Measurements from ENCODE around the gene RPN2.
"Not testable (repeated sequence)": the region's sequence is repeated elsewhere in the genome, so short reads cannot be mapped to it uniquely, and the experiment has no call there.

RPN2 gene

DNA sequence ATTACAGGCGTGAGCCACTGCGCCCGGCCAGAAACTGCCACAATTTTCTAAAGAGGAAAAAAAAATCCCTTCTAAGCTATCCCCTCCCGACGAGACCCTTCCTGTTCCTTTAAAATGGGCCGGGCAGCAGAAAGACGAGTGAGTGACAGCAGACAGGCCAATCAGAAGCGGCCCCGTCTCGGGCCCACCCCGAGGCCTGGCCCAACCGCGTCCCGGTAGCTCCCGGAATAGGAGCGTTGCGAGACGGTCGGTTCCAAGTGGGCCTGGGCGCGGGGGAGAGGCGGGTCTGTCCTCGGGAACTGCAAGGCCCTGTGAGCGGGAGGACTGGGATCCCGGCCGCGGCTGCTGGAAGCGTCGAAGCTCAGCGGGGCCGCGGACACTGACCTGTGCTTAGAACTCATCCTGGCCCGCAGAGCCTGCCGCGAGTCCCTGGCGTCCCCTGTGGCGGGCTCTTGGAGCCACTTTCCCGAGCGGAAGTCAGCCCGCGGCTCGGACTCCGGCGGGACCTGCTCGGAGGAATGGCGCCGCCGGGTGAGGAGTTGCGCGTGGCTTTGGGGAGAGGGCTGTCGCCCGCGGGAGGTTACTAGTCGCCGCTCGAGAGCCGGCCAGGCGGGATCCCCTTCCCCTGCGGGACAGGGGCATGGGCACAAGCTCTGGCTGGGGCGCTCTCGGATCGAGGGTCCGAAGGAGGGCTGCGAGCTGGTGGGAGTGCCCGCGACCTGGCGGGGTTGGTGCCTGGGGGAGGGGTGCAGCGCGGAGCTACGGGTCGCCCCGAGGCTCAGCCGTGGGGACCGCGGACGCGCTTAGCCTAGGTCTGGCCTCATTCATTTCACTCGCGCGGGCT, at the start of gene RPN2, which contains the start of gene MROH8:
TSS of gene RPN2 (plus strand) at position 492 of the 844 bp plus-strand sequence. CDS start at position 519, 27 bp downstream.
TSS of gene MROH8 (minus strand) at position 710 of the 844 bp plus-strand sequence.
- peak; percentile 70 to 98 (median 95) for DNase-seq

DNA sequence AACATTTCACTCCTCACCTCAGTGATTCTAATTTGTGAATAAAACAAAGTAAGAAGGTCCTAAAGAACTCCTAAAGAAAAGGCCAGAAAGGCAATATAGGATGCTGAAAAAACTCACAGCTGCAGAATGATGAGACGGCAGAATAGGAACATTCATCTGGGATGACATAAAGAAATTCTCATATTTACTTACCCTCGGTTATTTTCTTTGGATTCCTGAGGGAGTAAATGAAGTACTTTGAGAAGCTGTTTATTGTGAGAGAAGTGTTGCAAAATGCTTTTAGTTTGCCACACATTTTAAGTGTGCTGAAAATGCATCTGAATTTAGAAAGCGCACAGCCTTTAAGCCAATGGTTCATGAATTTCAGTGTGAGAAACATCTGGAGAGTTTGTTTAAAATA, 47.6 kb upstream of the RPN2 start:
- no peak for DNase-seq

DNA sequence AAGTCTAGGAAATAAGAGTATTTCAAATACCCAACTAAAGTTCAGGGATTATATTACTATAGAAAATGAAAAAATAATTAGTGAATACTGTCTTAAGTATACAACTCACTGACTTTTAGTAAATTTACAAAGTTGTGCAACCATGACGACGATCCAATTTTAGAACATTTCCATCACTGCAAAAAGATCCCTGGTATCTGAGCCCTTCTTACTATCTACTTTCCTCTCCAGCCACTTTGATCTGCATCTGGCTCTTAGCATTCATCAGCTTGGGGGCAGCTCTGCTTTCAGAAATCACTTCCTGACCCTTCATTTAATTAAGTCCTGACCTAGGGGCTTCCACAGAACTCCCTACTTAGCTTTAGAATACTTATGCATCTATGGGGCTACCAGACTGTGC, 45.2 kb upstream of the RPN2 start:
- no peak for DNase-seq

DNA sequence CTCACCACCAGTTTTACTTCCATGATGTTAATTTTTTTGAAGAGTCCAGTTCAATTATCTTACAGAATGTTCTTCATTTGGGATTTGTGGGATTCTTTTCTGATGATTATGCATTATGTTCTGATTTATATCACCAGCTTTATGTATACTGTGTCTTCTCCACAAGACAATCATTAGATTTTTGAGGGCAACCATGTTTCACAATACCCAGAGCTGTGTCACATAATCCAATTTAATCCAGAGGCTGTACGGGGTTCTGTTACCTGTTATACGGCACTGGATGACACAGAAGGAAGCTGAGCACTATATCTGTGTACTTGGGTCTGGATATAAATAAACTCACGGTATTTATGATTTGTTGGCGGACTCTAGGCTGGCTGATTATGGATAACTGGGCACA, 41.6 kb upstream of the RPN2 start:
- no peak for DNase-seq

DNA sequence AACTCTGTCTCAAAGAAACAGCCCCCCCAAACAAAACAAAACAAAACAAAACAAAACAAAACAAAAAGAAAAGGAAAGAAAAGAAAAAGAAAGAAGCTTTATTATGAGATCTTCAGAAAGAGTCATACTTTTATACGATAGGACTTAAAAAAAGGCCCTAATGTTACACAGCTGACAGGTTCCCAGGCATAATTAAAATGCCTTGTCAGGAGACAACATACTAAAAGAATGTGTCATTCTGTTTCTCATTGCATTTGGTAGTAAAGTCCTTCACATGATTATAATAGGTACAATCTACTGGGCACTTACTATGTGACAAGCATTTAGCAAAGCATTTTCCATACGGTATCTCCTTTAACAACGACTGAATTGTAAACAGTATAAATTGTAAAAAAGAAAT, 36.4 kb upstream of the RPN2 start:
- no peak for DNase-seq

GRCh38 chr20:37144856-37145404, 34.2 kb upstream of the RPN2 start:
- no peak for DNase-seq

- no peak for DNase-seq
These were observed 31.9 kb upstream of the RPN2 start for GRCh38 chr20:37147250-37147649.

DNA sequence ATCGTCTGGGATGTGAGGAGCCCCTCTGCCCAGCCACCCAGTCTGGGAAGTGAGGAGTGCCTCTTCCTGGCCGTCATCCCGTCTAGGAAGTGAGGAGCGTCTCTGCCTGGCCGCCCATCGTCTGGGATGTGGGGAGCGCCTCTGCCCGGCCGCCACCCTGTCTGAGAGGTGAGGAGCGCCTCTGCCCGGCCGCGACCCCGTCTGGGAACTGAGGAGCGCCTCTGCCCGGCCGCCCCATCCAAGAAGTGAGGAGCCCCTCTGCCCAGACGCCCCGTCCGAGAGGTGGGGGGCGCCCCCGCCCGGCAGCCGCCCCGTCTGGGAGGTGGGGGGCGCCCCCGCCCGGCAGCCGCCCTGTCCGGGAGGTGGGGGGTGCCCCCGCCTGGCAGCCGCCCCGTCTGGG, 28.3 kb upstream of the RPN2 start:
- DNase-seq = not testable (repeated sequence)

DNA sequence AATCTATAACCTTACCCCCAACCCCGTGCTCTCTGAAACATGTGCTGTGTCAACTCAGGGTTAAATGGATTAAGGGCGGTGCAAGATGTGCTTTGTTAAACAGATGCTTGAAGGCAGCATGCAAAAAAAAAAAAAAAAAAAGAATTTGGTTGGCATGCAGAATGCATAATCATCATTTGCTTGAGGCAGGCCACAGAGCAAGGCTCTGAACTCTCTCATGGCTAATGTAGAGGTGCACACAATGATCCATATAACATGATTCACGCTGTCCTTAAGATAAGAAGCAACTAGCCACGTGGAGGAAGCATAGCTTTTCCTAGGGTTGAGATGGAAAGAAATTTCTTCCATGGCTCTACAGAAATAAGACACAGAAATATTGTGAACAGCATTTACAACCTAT, 27.6 kb upstream of the RPN2 start:
- no peak for DNase-seq

DNA sequence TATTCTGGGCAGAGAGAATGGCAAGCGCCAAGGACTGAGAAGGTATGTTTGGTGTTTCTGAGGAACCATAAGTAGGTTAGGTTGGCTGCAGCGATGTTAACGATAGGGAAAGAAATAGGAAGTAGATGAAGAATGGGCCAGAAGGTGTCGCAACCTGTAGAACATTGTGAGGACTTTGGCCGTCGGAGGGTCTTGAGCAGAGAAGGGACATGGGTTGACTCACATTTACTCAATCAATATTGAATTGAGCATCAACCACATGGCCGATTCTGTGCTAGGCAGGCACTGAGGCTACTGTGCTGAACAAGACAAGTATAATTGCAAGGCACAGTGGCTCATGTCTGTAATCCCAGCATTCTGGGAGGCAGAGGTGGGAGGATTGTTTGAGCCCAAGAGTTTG, 26.8 kb upstream of the RPN2 start:
- no peak for DNase-seq

DNA sequence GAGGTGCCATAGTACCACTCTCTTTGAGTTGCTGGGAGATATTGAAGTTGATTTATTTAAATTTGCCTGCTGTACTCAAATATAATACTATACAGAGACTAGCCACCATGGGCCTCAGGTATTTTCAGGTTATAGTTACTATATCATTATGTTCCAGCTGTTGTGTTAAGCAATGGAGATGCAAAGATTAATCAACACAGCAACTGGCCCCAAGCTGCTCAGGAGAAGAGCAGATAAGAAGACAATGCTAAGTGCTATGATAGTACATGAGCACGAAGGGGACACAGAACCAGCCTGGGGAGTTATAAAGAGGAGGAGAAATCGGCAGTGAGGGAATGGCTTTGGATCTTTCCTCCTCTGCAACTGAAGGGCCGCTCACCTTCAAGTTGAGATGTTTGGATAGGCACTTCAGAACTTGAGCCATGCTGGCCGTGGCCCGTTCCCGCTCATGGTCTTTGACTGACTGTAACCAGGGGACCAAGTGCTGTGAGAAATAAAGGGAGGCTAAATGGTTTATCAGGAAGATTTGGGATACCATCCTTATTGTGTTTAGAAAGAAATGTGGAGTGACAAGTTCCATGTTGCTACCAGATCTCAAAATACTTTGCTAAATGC, 24.3 kb upstream of the RPN2 start:
- DNase-seq = no peak

DNA sequence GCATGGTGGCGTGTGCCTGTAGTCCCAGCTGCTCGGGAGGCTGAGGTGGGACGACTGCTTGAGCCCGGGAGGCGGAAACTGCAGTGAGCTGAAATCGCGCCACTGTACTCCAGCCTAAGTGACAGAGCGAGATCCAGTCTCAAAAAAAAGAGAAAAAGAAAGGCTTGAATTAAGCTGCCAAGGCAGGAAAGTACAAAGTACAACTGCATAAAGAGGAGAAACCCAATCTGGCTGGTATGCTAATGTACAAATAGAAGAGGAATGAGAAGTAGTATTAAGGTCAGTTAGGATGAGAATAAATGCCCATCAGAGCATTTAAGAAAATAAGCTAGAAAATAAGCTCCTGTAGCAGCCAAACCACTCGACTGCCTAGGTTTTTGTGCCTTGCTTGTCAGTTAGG, 23.1 kb upstream of the RPN2 start:
- no peak for DNase-seq

DNA sequence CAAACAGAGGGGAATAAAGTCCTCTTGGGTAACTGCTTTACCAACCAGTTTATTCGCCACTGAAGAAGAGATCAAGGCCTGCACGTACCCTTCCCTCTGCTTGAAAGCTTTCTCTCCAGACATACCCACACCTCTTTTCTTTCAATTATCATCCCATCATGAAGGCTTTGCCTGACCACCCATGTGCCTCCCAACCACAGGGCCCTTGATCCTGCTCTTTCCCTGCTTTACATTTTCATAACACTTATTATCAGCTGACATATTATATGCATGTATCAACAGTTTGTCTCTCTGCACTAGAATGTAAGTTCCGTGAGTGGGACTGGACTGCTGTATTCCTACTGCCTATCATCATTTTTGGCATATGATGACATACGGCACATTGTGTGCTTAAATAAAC, 20.9 kb upstream of the RPN2 start:
- no peak for DNase-seq

DNA sequence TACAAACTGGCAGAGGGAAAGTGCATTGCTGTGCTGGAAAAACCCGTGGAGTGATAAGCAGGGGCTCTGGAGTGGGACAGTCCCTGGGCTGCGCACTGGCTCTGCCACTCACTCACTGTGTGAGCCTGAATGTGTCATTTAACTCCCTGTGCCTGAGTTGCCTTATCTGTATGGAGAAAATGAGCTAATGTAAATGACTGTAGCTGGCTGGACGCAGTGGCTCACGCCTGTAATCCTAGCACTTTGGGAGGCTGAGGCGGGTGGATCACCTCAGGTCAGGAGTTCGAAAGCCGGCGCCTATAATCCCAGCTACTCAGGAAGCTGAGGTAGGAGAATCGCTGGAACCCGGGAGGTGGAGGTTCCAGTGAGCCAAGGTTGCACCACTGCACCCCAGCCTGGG, 18.4 kb upstream of the RPN2 start:
- DNase-seq = no peak

DNA sequence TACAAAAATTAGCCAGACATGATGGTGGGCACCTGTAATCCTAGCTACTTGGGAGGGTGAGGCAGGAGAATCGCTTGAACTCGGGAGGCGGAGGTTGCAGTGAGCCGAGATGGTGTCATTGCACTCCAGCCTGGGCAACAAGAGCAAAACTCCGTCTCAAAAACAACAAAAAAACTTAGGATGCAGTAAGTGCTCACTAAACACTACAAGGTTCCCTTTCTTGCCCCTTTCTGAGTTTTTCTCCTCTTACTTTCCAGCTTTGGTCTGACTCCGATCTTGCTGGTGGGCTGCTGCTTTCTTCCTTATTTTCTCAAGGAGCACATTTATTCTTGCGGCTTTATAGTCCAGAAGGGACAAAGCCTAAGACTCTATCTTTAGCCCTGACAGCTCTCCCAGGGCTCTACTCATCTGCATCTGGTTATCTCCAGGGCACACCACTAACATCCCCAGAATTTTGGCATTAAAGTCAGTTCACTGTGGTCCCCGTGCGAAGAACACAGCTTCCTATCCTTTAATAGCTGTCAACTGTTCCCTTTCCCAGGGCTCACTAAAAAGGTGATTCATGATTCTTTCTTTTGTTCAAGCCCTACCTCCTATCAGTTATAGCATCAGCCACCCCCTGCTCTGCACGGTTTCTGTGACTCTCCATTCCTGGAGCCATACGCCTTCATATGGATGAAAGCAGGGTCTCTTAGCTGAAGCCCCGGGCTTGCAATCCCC, 17.1 kb upstream of the RPN2 start:
- peak in 1 of 51 donors; percentile 17 for DNase-seq

- no peak for DNase-seq
These were observed 16.5 kb upstream of the RPN2 start for GRCh38 chr20:37162646-37163045.

GRCh38 chr20:37163832-37164554, 15.1 kb upstream of the RPN2 start:
- DNase-seq = no peak

DNA sequence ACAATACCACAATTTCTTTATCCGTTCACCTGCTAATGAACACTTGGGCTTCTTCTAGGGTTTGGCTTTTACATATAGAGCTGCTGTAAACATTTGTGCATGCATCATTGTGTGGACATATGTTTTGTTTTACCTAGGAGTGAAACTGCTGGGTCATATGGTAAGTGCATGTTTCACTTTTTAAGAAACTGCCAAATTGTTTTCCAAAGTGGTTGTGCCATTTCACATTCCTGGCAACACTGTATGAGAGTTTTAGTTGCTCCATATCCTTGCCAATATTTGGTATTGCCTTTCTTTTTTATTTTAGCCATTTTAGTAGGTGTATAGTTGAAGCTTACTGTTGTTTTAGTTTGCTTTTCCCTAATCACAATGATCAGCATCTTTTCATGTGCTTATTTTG, 14.1 kb upstream of the RPN2 start:
- DNase-seq = no peak

DNA sequence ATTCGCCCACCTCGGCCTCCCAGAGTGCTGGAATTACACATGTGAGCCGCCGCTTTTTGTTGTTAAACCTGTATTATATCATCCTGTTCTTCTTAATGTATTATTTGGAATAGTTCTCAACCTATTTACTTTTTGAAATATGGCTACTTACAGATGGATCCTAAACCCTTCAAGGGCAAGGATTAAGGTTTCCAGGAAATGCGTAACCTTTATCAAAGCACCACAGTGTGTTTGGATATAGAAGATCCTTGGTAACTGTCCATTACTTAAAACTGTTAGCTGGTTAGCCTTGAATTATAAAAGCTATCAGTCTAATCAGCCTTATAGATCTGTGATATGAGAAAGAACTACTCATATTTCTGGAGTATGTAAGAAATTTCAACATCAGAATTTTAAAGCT, 12.3 kb upstream of the RPN2 start:
- no peak for DNase-seq

- DNase-seq = peak in 1 of 51 donors; percentile 22
These were observed 6.3 kb upstream of the RPN2 start for GRCh38 chr20:37172836-37173235.

Measured in hypothalamus (tissue), 51 donors.